SK-N-SH (cell line): ENCODE data around the gene ZNF75A. TPM values are rescaled to one million over a fixed set of nuclear protein-coding genes. Genes with fewer than 3 reads are reported as not detected.

Source experiments
- CTCF ChIA-PET: fragments of 300-600, 350-600 bp; formaldehyde crosslinking; extraction: SDS; loops from one replicate; lab custom pipeline; 2021; lab: Yijun Ruan, JAX
- POLR2A ChIA-PET: fragments of 350-600 bp; sonication (Branson Sonifier 250); formaldehyde crosslinking; extraction: SDS; loops from one replicate; lab custom pipeline; 2020; ENCODE audit warnings: antibody characterized with exemption, inconsistent platforms; lab: Yijun Ruan, JAX
- DNase-seq: peaks from one replicate; pipeline ENCODE4 v3.0.0; 2012
- H2AFZ ChIP-seq: fragments of 200-600 bp; sonication (generic); 2 replicates; pipeline ENCODE4 v1.8.1; 2016; ENCODE audit warnings: antibody characterized with exemption, mild to moderate bottlenecking, low read depth
- H3F3A ChIP-seq: fragments of 200-600 bp; sonication (generic); replicated peaks from 2 replicates; pipeline ENCODE3; 2016; ENCODE audit warnings: antibody characterized with exemption, mild to moderate bottlenecking; ENCODE audit not compliant: insufficient read depth
- H3K27ac ChIP-seq, 2 experiments: fragments of 200-500 bp in 1 of 2; fragments of 200-600 bp in 1 of 2; sonication (Bioruptor generic) in 1 of 2; sonication (generic), shearing (Covaris generic) in 1 of 2; 2 replicates each; pipeline versions ENCODE4 v1.5.1 to v1.6.1; 2014 to 2016; ENCODE audit warnings: low read depth in 2 of 2, inconsistent platforms in 1 of 2, low read length in 1 of 2, mild to moderate bottlenecking in 1 of 2, mixed read lengths in 1 of 2
- H3K27me3 ChIP-seq: fragments of 200-600 bp; sonication (generic), shearing (Covaris generic); 2 replicates; pipeline ENCODE4 v1.6.1; 2016; ENCODE audit warnings: mixed run types; ENCODE audit not compliant: insufficient read depth
- H3K36me3 ChIP-seq, 2 experiments: fragments of 200-500 bp in 1 of 2; fragments of 200-600 bp in 1 of 2; sonication (Bioruptor generic) in 1 of 2; sonication (generic) in 1 of 2; replicated peaks in 1 of 2; 2 replicates each; pipeline versions ENCODE3 to v1.5.1; 2014 to 2016; ENCODE audit warnings: low read length in 1 of 2, mild to moderate bottlenecking in 1 of 2; ENCODE audit not compliant: insufficient read depth in 2 of 2, control insufficient read depth in 1 of 2
- H3K4me1 ChIP-seq, 2 experiments: fragments of 200-500 bp in 1 of 2; fragments of 200-600 bp in 1 of 2; sonication (Bioruptor generic) in 1 of 2; sonication (generic), shearing (Covaris generic) in 1 of 2; 2 replicates each; pipeline versions ENCODE4 v1.5.1 to v1.6.1; 2014 to 2016; ENCODE audit warnings: low read depth in 1 of 2, low read length in 1 of 2, mixed run types in 1 of 2; ENCODE audit not compliant: insufficient read depth in 2 of 2, control insufficient read depth in 1 of 2
- H3K4me2 ChIP-seq: fragments of 200-600 bp; sonication (generic), shearing (Covaris generic); 2 replicates; pipeline ENCODE4 v1.6.1; 2017; ENCODE audit warnings: mixed run types
- H3K4me3 ChIP-seq, 2 experiments: fragments of 200-500 bp in 1 of 2; fragments of 200-600 bp in 1 of 2; sonication (Bioruptor generic) in 1 of 2; sonication (generic), shearing (Covaris generic) in 1 of 2; 2 replicates each; pipeline versions ENCODE4 v1.5.1 to v1.8.1; 2014 to 2016; ENCODE audit warnings: low read depth in 2 of 2, inconsistent platforms in 1 of 2, low read length in 1 of 2, mild to moderate bottlenecking in 1 of 2, mixed read lengths in 1 of 2, moderate library complexity in 1 of 2
- H3K79me2 ChIP-seq: fragments of 200-600 bp; sonication (generic); 2 replicates; pipeline ENCODE4 v1.8.1; 2017; ENCODE audit warnings: mild to moderate bottlenecking; ENCODE audit not compliant: insufficient read depth
- H3K9ac ChIP-seq: fragments of 200-600 bp; sonication (generic); 2 replicates; pipeline ENCODE4 v1.6.1; 2017; ENCODE audit warnings: mixed run types
- H3K9me2 ChIP-seq: fragments of 200-600 bp; sonication (generic); 2 replicates; pipeline ENCODE4 v1.6.1; 2017; ENCODE audit warnings: mixed run types
- H3K9me3 ChIP-seq: fragments of 200-600 bp; sonication (generic); 2 replicates; pipeline ENCODE4 v1.6.1; 2017; ENCODE audit warnings: mixed run types, mild to moderate bottlenecking, moderate library complexity
- H4K20me1 ChIP-seq: fragments of 200-600 bp; sonication (generic); 2 replicates; pipeline ENCODE4 v1.6.1; 2017; ENCODE audit warnings: mild to moderate bottlenecking, mixed run types; ENCODE audit not compliant: insufficient read depth
- CHD2 ChIP-seq: fragments of 150-350 bp; IDR thresholded peaks from 2 replicates; pipeline ENCODE4 v1.6.1; 2018; ENCODE audit warnings: low read length; ENCODE audit not compliant: partially characterized antibody
- ELF1 ChIP-seq: IDR thresholded peaks from 2 replicates; pipeline ENCODE4 v1.4.0; 2012
- FOXM1 ChIP-seq: IDR thresholded peaks from 2 replicates; pipeline ENCODE4 v1.4.0; 2012; ENCODE audit warnings: low read depth, mild to moderate bottlenecking
- GABPA ChIP-seq: IDR thresholded peaks from 2 replicates; pipeline ENCODE4 v1.4.0; 2012; ENCODE audit warnings: low read depth, mild to moderate bottlenecking
- GATA2 ChIP-seq: sonication (generic); formaldehyde crosslinking; IDR thresholded peaks from 2 replicates; pipeline ENCODE4 v1.5.0; 2020; ENCODE audit warnings: mild to moderate bottlenecking, missing genetic modification reagents
- JUND ChIP-seq: IDR thresholded peaks from 2 replicates; pipeline ENCODE4 v1.4.0; 2012
- MEF2A ChIP-seq: IDR thresholded peaks from 2 replicates; pipeline ENCODE4 v1.4.0; 2012; ENCODE audit warnings: low read depth, borderline replicate concordance
- NFIC ChIP-seq: IDR thresholded peaks from 2 replicates; pipeline ENCODE4 v1.4.0; 2012; ENCODE audit warnings: borderline replicate concordance
- POLR2AphosphoS5 ChIP-seq: IDR thresholded peaks from 2 replicates; pipeline ENCODE4 v1.6.1; 2012; ENCODE audit warnings: low read depth, low read length
- RAD21 ChIP-seq: IDR thresholded peaks from 2 replicates; pipeline ENCODE4 v1.6.1; 2012; ENCODE audit warnings: mild to moderate bottlenecking, low read length
- RXRA ChIP-seq: IDR thresholded peaks from 2 replicates; pipeline ENCODE4 v1.4.0; 2012; ENCODE audit warnings: low read depth, mild to moderate bottlenecking, borderline replicate concordance
- SIN3A ChIP-seq: IDR thresholded peaks from 2 replicates; pipeline ENCODE4 v1.6.1; 2012; ENCODE audit warnings: low read depth, mild to moderate bottlenecking, low read length, moderate library complexity, borderline replicate concordance
- SMC3 ChIP-seq: IDR thresholded peaks from 2 replicates; pipeline ENCODE4 v1.6.1; 2012; ENCODE audit warnings: low read depth, low read length, improper control_type of control experiment
- TAF1 ChIP-seq: IDR thresholded peaks from 2 replicates; pipeline ENCODE4 v1.6.1; 2012; ENCODE audit warnings: low read depth, mild to moderate bottlenecking, low read length, moderate library complexity, borderline replicate concordance
- TCF12 ChIP-seq: IDR thresholded peaks from 2 replicates; pipeline ENCODE4 v1.4.0; 2012
- TEAD4 ChIP-seq: IDR thresholded peaks from 2 replicates; pipeline ENCODE4 v1.4.0; 2012; ENCODE audit warnings: mild to moderate bottlenecking, borderline replicate concordance; ENCODE audit not compliant: insufficient read depth
- YY1 ChIP-seq: IDR thresholded peaks from 2 replicates; pipeline ENCODE4 v1.4.0; 2012; ENCODE audit warnings: low read depth, mild to moderate bottlenecking
- WGBS: methylation state at CpG from one replicate; pipeline ENCODE4 v1.1.6; 2017; ENCODE audit warnings: low lambda C conversion rate; 5-methylcytosine and 5-hydroxymethylcytosine counted together
- polyA plus RNA-seq, 3 experiments: library from polyadenylated mRNA; depleted of rRNA; stranded (reverse); fragments of >200 nt; gene quantifications; 2 replicates each; pipeline ENCODE4 v1.2.3, GENCODE V29; 2012
- TF ChIP-seq, protein P1 (sequence below): IDR thresholded peaks from 2 replicates; pipeline ENCODE4 v1.6.1; 2012; ENCODE audit warnings: mild to moderate bottlenecking, low read depth, low read length, moderate library complexity
- TF ChIP-seq, protein P2 (sequence below): IDR thresholded peaks from 2 replicates; pipeline ENCODE4; 2012
- TF ChIP-seq, protein P3 (sequence below): IDR thresholded peaks from 2 replicates; pipeline ENCODE4 v1.4.0; 2012; ENCODE audit warnings: low read depth
- TF ChIP-seq, protein P4 (sequence below): fragments of 150-350 bp; IDR thresholded peaks from 2 replicates; pipeline ENCODE4 v1.6.1; 2017; ENCODE audit warnings: antibody characterized with exemption, low read length, low read depth, borderline replicate concordance
- TF ChIP-seq, protein P5 (sequence below): IDR thresholded peaks from 2 replicates; pipeline ENCODE4 v1.4.0; 2012; ENCODE audit warnings: low read depth, borderline replicate concordance
- TF ChIP-seq, protein P6 (sequence below): IDR thresholded peaks from 2 replicates; pipeline ENCODE4 v1.4.0; 2012; ENCODE audit warnings: low read depth, borderline replicate concordance

The ZNF75A gene
- polyA plus RNA-seq (2012; rRNA removed) = 7.2 and 10.5 TPM in 2 replicates
- 6.5 and 6.6 TPM in 2 replicates for polyA plus RNA-seq (2012; cell fraction: cytosol; rRNA removed)
- 17.5 and 33.2 TPM in 2 replicates for polyA plus RNA-seq (2012; cell fraction: nucleus; rRNA removed)

DNA sequence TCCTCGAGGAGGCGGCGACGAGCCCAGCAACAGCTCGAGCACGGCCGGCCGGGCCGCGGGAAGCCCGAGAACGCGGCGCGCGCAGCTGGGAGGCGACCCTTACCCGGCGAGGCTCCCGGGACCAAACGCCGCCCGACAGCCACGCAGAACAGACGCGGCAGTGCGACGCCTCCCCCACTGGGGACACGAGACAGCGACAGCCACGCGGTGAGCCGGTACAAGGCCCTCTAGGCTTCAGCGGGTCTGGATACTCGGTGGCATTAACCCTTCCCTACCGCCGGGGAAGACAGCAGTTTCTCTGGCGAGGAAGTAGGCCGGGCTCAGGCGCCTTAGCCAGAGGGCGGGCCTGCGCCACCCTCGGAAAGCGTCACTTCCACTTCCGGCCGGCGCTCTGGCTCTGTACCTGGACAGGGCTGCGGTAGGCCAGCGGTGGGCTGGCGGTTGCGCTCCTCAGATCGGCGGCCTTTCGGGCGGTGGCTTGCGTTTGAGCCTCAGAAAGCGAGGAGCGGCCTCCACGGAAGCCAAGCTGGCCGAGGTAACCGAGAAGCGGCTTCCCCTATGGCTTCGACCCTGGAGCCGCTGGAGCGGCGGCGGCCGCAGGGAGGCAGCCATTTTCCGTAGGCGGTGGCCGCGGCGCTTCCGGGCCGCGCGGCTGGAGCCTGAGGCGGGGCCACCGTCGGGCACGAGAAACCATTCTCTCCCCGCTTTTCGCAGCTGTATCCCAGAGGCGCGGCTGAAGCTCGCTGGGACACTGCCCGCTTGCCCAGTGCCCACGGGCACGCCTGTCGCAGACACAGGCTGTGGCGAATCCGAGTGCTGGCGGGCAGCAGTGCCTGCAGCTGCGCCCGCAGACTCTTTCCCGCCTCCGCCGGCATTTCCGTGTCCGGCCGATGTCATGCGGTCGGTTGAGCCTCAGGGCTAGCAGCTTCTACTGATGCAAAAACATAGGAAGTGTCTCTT is at the start of gene ZNF75A, which contains the start of gene TIGD7:
Gene ZNF75A, plus strand, starts transcription at position 389 of the 960 bp plus-strand sequence. CDS start 2,932 bp downstream, outside the sequence.
Gene TIGD7, minus strand, starts transcription at position 322 of the 960 bp plus-strand sequence. CDS start 4,816 bp downstream, outside the sequence.
- Histone ChIP-seq H4K20me1 (no peaks in the 10 kb centered on the region), H3K79me2 (peaks cover 4% of the 10 kb centered on the region; the same call in 1 of the 2 replicates), H3F3A (no peaks in the 10 kb centered on the region), H3K9me3 (peaks cover 14% of the 10 kb centered on the region; the same call in 1 of the 2 replicates), H3K4me3 (peak within 1 kb of the TSS; percentile 59 to 69), H3K9ac (peak within 1 kb of the TSS; percentile 66), H3K4me2 (peak within 1 kb of the TSS; percentile 75), H2AFZ (peak within 1 kb of the TSS; percentile 89), H3K36me3 (peaks cover 14 to 56% of the 10 kb centered on the region in 2 experiments), H3K4me1 (no peaks in the 10 kb centered on the region; a peak in 1 of 4 replicates), H3K9me2 (no peaks in the 10 kb centered on the region), H3K27me3 (no peaks in the 10 kb centered on the region), H3K27ac (peak within 1 kb of the TSS; percentile 54 to 68)
- peak; percentile 90 for DNase-seq
- ChIA-PET POLR2A (interaction anchor here (0.7 to 1.3 kb wide), 3 partner anchors 23 to 138 kb away, joined by 3 to 4 read pairs (median 4); partner anchors contain the start of genes NAA60 and ZNF597), CTCF (interaction anchor here (1.0 kb wide), 1 partner anchor 9 kb away, joined by 3 read pairs; no protein-coding TSS in a partner anchor)
- 9% methylated on average over 35 of the region's 103 CpGs for WGBS
- no peak for TF ChIP-seq TEAD4
- TF ChIP-seq, protein P1, sequence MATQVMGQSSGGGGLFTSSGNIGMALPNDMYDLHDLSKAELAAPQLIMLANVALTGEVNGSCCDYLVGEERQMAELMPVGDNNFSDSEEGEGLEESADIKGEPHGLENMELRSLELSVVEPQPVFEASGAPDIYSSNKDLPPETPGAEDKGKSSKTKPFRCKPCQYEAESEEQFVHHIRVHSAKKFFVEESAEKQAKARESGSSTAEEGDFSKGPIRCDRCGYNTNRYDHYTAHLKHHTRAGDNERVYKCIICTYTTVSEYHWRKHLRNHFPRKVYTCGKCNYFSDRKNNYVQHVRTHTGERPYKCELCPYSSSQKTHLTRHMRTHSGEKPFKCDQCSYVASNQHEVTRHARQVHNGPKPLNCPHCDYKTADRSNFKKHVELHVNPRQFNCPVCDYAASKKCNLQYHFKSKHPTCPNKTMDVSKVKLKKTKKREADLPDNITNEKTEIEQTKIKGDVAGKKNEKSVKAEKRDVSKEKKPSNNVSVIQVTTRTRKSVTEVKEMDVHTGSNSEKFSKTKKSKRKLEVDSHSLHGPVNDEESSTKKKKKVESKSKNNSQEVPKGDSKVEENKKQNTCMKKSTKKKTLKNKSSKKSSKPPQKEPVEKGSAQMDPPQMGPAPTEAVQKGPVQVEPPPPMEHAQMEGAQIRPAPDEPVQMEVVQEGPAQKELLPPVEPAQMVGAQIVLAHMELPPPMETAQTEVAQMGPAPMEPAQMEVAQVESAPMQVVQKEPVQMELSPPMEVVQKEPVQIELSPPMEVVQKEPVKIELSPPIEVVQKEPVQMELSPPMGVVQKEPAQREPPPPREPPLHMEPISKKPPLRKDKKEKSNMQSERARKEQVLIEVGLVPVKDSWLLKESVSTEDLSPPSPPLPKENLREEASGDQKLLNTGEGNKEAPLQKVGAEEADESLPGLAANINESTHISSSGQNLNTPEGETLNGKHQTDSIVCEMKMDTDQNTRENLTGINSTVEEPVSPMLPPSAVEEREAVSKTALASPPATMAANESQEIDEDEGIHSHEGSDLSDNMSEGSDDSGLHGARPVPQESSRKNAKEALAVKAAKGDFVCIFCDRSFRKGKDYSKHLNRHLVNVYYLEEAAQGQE = no peak
- TF ChIP-seq, protein P2, sequence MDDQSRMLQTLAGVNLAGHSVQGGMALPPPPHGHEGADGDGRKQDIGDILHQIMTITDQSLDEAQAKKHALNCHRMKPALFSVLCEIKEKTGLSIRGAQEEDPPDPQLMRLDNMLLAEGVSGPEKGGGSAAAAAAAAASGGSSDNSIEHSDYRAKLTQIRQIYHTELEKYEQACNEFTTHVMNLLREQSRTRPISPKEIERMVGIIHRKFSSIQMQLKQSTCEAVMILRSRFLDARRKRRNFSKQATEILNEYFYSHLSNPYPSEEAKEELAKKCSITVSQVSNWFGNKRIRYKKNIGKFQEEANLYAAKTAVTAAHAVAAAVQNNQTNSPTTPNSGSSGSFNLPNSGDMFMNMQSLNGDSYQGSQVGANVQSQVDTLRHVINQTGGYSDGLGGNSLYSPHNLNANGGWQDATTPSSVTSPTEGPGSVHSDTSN = no peak
- peak; percentile 45; the same call in 1 of the 2 replicates for TF ChIP-seq TAF1
- TF ChIP-seq, protein P3, sequence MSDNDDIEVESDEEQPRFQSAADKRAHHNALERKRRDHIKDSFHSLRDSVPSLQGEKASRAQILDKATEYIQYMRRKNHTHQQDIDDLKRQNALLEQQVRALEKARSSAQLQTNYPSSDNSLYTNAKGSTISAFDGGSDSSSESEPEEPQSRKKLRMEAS = peak; percentile 79
- TF ChIP-seq GABPA = peak; percentile 87
- no peak for TF ChIP-seq JUND
- no peak for TF ChIP-seq RAD21
- TF ChIP-seq CHD2 = peak; percentile 37
- TF ChIP-seq RXRA = no peak
- peak; percentile 89 for TF ChIP-seq POLR2AphosphoS5
- no peak for TF ChIP-seq SIN3A
- TF ChIP-seq NFIC = no peak
- TF ChIP-seq FOXM1 = no peak
- no peak for TF ChIP-seq SMC3
- TF ChIP-seq, protein P4, sequence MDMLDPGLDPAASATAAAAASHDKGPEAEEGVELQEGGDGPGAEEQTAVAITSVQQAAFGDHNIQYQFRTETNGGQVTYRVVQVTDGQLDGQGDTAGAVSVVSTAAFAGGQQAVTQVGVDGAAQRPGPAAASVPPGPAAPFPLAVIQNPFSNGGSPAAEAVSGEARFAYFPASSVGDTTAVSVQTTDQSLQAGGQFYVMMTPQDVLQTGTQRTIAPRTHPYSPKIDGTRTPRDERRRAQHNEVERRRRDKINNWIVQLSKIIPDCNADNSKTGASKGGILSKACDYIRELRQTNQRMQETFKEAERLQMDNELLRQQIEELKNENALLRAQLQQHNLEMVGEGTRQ = no peak
- TF ChIP-seq YY1 = peak; percentile 93
- peak; percentile 50; the same call in 1 of the 2 replicates for TF ChIP-seq ELF1
- no peak; the same call in 1 of the 2 replicates for TF ChIP-seq TCF12
- TF ChIP-seq, protein P5, sequence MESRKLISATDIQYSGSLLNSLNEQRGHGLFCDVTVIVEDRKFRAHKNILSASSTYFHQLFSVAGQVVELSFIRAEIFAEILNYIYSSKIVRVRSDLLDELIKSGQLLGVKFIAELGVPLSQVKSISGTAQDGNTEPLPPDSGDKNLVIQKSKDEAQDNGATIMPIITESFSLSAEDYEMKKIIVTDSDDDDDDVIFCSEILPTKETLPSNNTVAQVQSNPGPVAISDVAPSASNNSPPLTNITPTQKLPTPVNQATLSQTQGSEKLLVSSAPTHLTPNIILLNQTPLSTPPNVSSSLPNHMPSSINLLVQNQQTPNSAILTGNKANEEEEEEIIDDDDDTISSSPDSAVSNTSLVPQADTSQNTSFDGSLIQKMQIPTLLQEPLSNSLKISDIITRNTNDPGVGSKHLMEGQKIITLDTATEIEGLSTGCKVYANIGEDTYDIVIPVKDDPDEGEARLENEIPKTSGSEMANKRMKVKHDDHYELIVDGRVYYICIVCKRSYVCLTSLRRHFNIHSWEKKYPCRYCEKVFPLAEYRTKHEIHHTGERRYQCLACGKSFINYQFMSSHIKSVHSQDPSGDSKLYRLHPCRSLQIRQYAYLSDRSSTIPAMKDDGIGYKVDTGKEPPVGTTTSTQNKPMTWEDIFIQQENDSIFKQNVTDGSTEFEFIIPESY = no peak
- 0 out of 2 replicates have a peak, but pooled peaks have one; percentile 11 for TF ChIP-seq GATA2
- no peak for TF ChIP-seq MEF2A
- TF ChIP-seq, protein P6, sequence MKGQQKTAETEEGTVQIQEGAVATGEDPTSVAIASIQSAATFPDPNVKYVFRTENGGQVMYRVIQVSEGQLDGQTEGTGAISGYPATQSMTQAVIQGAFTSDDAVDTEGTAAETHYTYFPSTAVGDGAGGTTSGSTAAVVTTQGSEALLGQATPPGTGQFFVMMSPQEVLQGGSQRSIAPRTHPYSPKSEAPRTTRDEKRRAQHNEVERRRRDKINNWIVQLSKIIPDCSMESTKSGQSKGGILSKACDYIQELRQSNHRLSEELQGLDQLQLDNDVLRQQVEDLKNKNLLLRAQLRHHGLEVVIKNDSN = 0 out of 2 replicates have a peak, but pooled peaks have one; percentile 13
